ENCODE measurements around the gene SASH1. TPM values are rescaled to one million over a fixed set of nuclear protein-coding genes. Genes with fewer than 3 reads are reported as not detected.

SASH1 gene
- polyA plus RNA-seq, 1 donor from 2014 or later, result 7.0 TPM

- Histone ChIP-seq H3K4me3 (ENCODE audit: low read length) (no peak overlapping the region), H4K20me1 (ENCODE audit: insufficient read depth) (no peaks in the 10 kb centered on the region), H3K9ac (ENCODE audit: low read length) (no peak overlapping the region), H3K4me2 (ENCODE audit: low read length) (no peak overlapping the region), H3K36me3 (ENCODE audit: insufficient read depth, low read length) (no peaks in the 10 kb centered on the region), H3K9me3 (ENCODE audit: low read length) (no peaks in the 10 kb centered on the region), H3K27me3 (ENCODE audit: insufficient read depth, low read depth, low read length) (no peaks in the 10 kb centered on the region), H3F3A (ENCODE audit: insufficient read depth, low read length, poor library complexity, severe bottlenecking) (no peaks in the 10 kb centered on the region), H3K27ac (ENCODE audit: low read length) (no peak overlapping the region), H2AFZ (ENCODE audit: low read depth, low read length) (no peak overlapping the region), H3K9me2 (ENCODE audit: insufficient read depth, low read length) (no peaks in the 10 kb centered on the region), H3K79me2 (replicated peaks; ENCODE audit: insufficient read depth, low read length) (no peaks in the 10 kb centered on the region)
- TF ChIP-seq MXI1 (conservative IDR thresholded peaks at IDR 0.05; ENCODE audit: poor library complexity, severe bottlenecking), result no peak
- no peak for TF ChIP-seq RAD21 (conservative IDR thresholded peaks at IDR 0.05)
- no peak for TF ChIP-seq CTCF (IDR thresholded peaks at IDR 0.05; ENCODE audit: poor library complexity, severe bottlenecking)
- no peak for TF ChIP-seq SMC3 (conservative IDR thresholded peaks at IDR 0.05; ENCODE audit: poor library complexity)
These were observed 97.4 kb downstream of the SASH1 start for GRCh38 chr6:148440016-148440415.

GRCh38 chr6:148440877-148441453 lies 98.3 kb downstream of the SASH1 start:
- H3K27me3 ChIP-seq (ENCODE audit: insufficient read depth, low read depth, low read length), result no peaks in the 10 kb centered on the region
- no peak overlapping the region for H3K9ac ChIP-seq (ENCODE audit: low read length)
- no peak overlapping the region for H2AFZ ChIP-seq (ENCODE audit: low read depth, low read length)
- no peaks in the 10 kb centered on the region for H3F3A ChIP-seq (ENCODE audit: insufficient read depth, low read length, poor library complexity, severe bottlenecking)
- H3K9me3 ChIP-seq (ENCODE audit: low read length), result no peaks in the 10 kb centered on the region
- TF ChIP-seq MXI1 (conservative IDR thresholded peaks at IDR 0.05; ENCODE audit: poor library complexity, severe bottlenecking), result no peak
- TF ChIP-seq POLR2AphosphoS5 (IDR thresholded peaks at IDR 0.05), result no peak
- TF ChIP-seq REST (IDR thresholded peaks at IDR 0.05; ENCODE audit: borderline replicate concordance), result no peak
- no peak for TF ChIP-seq RAD21 (conservative IDR thresholded peaks at IDR 0.05)
- no peak for TF ChIP-seq CTCF (IDR thresholded peaks at IDR 0.05; ENCODE audit: poor library complexity, severe bottlenecking)
- no peak for TF ChIP-seq SMC3 (conservative IDR thresholded peaks at IDR 0.05; ENCODE audit: poor library complexity)
- no peak for TF ChIP-seq EZH2 (IDR thresholded peaks at IDR 0.05; ENCODE audit: borderline replicate concordance, insufficient read depth, low read length, poor library complexity, severe bottlenecking)
- no peak for TF ChIP-seq EP300 (conservative IDR thresholded peaks at IDR 0.05; ENCODE audit: poor library complexity, severe bottlenecking)
- no peaks in the 10 kb centered on the region for H3K9me2 ChIP-seq (ENCODE audit: insufficient read depth, low read length)
- no peak overlapping the region for H3K4me3 ChIP-seq (ENCODE audit: low read length)
- no peaks in the 10 kb centered on the region for H4K20me1 ChIP-seq (ENCODE audit: insufficient read depth)
- no peak overlapping the region for H3K27ac ChIP-seq (ENCODE audit: low read length)
- H3K36me3 ChIP-seq (ENCODE audit: insufficient read depth, low read length), result no peaks in the 10 kb centered on the region
- no peaks in the 10 kb centered on the region for H3K79me2 ChIP-seq (replicated peaks; ENCODE audit: insufficient read depth, low read length)
- H3K4me2 ChIP-seq (ENCODE audit: low read length), result no peak overlapping the region

All from neural cell (in vitro differentiated cells).